Lung (tissue), 12 donors: ENCODE measurements around the gene HSP90B1. TPM values are rescaled to one million over a fixed set of nuclear protein-coding genes. Genes with fewer than 3 reads are reported as not detected.

Experiments used
- ATAC-seq: fragments of 200-7000 bp; cut with Tn5 transposase; one replicate; pipeline ENCODE4 v1.9.1; 2020; ENCODE audit warnings: moderate number of reproducible peaks; ENCODE audit not compliant: insufficient read depth, low FRiP score
- DNase-seq, 3 donors: peaks; one replicate each; pipeline ENCODE4 v3.0.0-alpha.2; 2013 to 2017
- H3K27ac ChIP-seq, 2 donors: one replicate each; pipeline ENCODE4 v1.5.1; 2013; ENCODE audit warnings: mild to moderate bottlenecking in 2 of 2, moderate library complexity in 2 of 2, control low read depth in 1 of 2, inconsistent platforms in 1 of 2, low read depth in 1 of 2, low read length in 1 of 2
- H3K27me3 ChIP-seq, 3 donors: one replicate each; pipeline ENCODE4 v1.5.1; 2013; ENCODE audit warnings: low read length in 2 of 3; ENCODE audit not compliant: control insufficient read depth in 3 of 3, insufficient read depth in 3 of 3
- H3K36me3 ChIP-seq, 4 donors: one replicate each; pipeline ENCODE4 v1.5.1; 2013; ENCODE audit warnings: low read length in 4 of 4, mild to moderate bottlenecking in 1 of 4, moderate library complexity in 1 of 4; ENCODE audit not compliant: control insufficient read depth in 4 of 4, insufficient read depth in 4 of 4
- H3K4me1 ChIP-seq, 5 donors: one replicate each; pipeline ENCODE4 v1.5.1; 2013; ENCODE audit warnings: low read length in 5 of 5, mild to moderate bottlenecking in 2 of 5, moderate library complexity in 1 of 5; ENCODE audit not compliant: control insufficient read depth in 5 of 5, insufficient read depth in 5 of 5
- H3K4me3 ChIP-seq: one replicate; pipeline ENCODE4 v1.5.1; 2013; ENCODE audit warnings: mild to moderate bottlenecking, control low read depth, moderate library complexity
- H3K9ac ChIP-seq, 2 donors: one replicate each; pipeline ENCODE4 v1.5.1; 2013; ENCODE audit warnings: low read length in 2 of 2, control low read depth in 1 of 2; ENCODE audit not compliant: insufficient read depth in 1 of 2
- H3K9me3 ChIP-seq, 4 donors: one replicate each; pipeline ENCODE4 v1.5.1; 2013; ENCODE audit warnings: low read length in 3 of 4, mild to moderate bottlenecking in 1 of 4, moderate library complexity in 1 of 4; ENCODE audit not compliant: control insufficient read depth in 4 of 4, insufficient read depth in 3 of 4
- CTCF ChIP-seq: IDR thresholded peaks from 2 replicates; pipeline ENCODE4 v1.5.1; 2012; ENCODE audit warnings: mild to moderate bottlenecking; ENCODE audit errors: control extremely low read depth, extremely low read depth
- WGBS, 2 donors: extraction: QIAGEN DNeasy Blood & Tissue Kit; methylation state at CpG; one replicate each; pipeline ENCODE4 v1.1.7; 2013; 5-methylcytosine and 5-hydroxymethylcytosine counted together
- polyA plus RNA-seq, 2 donors: library from polyadenylated mRNA; stranded (reverse); fragments of 200-250 nt; gene quantifications; one replicate each; pipeline ENCODE4 v1.2.1, GENCODE V29; 2013
- total RNA-seq, 2 donors: library from RNA; depleted of rRNA in 1 of 2; stranded (reverse); fragments of >200 nt in 1 of 2; gene quantifications; one replicate each; pipeline ENCODE4 v1.2.1, GENCODE V29; 2014 to 2021
- donor health status: control.
- donor health status: control.
- donor health status: Bipolar disorder and iron deficiency.
- donor health status: healthy.
- donor health status: DM: yes; HTN: yes; CAD: no.

Gene HSP90B1
- total and polyA plus RNA-seq, 4 donors = 390 to 781 (median 628) TPM

GRCh38 chr12:103948746-103949406 lies 18.7 kb downstream of the HSP90B1 start:
- H3K9ac ChIP-seq = no peak overlapping the region
- no peak for TF ChIP-seq CTCF
- WGBS, 2 donors = 79 to 82% methylated on average over 13 of the region's 13 CpGs
- no peak for DNase-seq
- no peaks in the 10 kb centered on the region for H3K4me1 ChIP-seq
- no peak overlapping the region for H3K27ac ChIP-seq
- no peaks in the 10 kb centered on the region for H3K27me3 ChIP-seq
- no peaks in the 10 kb centered on the region for H3K9me3 ChIP-seq
- no peak overlapping the region for H3K4me3 ChIP-seq
- no peak for ATAC-seq
- peaks cover 29 to 67% (median 51%) of the 10 kb centered on the region in 4 donors for H3K36me3 ChIP-seq

GRCh38 chr12:103952497-103952896 lies 22.3 kb downstream of the HSP90B1 start:
- Histone ChIP-seq H3K9ac (no peak overlapping the region), H3K4me1 (peaks cover 0 to 14% (median 6%) of the 10 kb centered on the region in 5 donors), H3K36me3 (peaks cover 23 to 45% (median 28%) of the 10 kb centered on the region in 4 donors), H3K27me3 (no peaks in the 10 kb centered on the region), H3K4me3 (no peak overlapping the region), H3K27ac (no peak overlapping the region), H3K9me3 (no peaks in the 10 kb centered on the region)
- DNase-seq (no peak), ATAC-seq (no peak)
- no peak for TF ChIP-seq CTCF
- WGBS, 2 donors = 47 to 50% methylated on average over 1 of the region's 1 CpG

GRCh38 chr12:103955811-103956508 lies 25.8 kb downstream of the HSP90B1 start:
- ATAC-seq = peak; percentile 1
- peak overlapping the region; percentile 88 for H3K4me3 ChIP-seq
- peak in 1 of 3 donors; percentile 12 for DNase-seq

More at GRCh38 chr12:103955811-103956508, 25.8 kb downstream of the HSP90B1 start:
- peak overlapping the region; percentile 91 to 92 for H3K27ac ChIP-seq
- peak overlapping the region; percentile 81 to 82 for H3K9ac ChIP-seq
- H3K9me3 ChIP-seq = no peaks in the 10 kb centered on the region
- peaks cover 9 to 25% (median 15%) of the 10 kb centered on the region in 4 donors for H3K36me3 ChIP-seq
- 26 to 37% methylated on average over 7 of the region's 7 CpGs for WGBS, 2 donors
- no peak for TF ChIP-seq CTCF
- peaks cover 0 to 16% (median 6%) of the 10 kb centered on the region in 5 donors for H3K4me1 ChIP-seq
- H3K27me3 ChIP-seq = no peaks in the 10 kb centered on the region
